AG10803 (cell line): ENCODE data around the gene FAAP20.

Source experiments
- DNase-seq: peaks from one replicate; pipeline ENCODE4 v3.0.0; 2010; ENCODE audit warnings: low read depth
- H3K4me3 ChIP-seq: 2 replicates; pipeline ENCODE4 v1.5.1; 2011; ENCODE audit warnings: mild to moderate bottlenecking, low read length, control low read depth
- TF ChIP-seq, protein P1 (sequence below): conservative IDR thresholded peaks from 2 replicates; pipeline ENCODE4 v1.5.1; 2011; ENCODE audit warnings: mild to moderate bottlenecking, low read length, control low read depth, inconsistent platforms

FAAP20 gene

DNA sequence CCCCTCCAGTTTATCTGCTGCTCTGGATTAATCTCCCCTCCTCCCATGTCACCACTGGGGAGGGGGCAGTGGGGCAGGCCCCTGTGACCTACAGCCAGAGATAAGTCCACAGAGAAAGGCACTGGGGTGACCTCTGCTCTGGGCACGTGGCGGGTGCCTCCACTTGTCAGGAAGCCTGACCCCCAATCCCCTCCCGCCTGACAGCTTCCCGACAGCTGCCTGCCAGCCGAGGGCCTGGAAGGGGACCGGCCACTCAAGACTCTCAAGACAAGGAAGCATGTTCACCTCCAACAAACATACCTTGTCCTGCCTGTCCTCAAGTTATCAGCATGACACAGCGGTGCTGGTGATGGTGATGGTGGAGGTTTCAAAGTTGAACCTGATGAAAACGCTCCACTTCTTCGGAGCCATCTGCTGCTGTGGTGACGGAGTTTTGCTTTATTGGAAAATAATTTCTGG lies 3.2 kb upstream of the FAAP20 start:
- TF ChIP-seq, protein P1, sequence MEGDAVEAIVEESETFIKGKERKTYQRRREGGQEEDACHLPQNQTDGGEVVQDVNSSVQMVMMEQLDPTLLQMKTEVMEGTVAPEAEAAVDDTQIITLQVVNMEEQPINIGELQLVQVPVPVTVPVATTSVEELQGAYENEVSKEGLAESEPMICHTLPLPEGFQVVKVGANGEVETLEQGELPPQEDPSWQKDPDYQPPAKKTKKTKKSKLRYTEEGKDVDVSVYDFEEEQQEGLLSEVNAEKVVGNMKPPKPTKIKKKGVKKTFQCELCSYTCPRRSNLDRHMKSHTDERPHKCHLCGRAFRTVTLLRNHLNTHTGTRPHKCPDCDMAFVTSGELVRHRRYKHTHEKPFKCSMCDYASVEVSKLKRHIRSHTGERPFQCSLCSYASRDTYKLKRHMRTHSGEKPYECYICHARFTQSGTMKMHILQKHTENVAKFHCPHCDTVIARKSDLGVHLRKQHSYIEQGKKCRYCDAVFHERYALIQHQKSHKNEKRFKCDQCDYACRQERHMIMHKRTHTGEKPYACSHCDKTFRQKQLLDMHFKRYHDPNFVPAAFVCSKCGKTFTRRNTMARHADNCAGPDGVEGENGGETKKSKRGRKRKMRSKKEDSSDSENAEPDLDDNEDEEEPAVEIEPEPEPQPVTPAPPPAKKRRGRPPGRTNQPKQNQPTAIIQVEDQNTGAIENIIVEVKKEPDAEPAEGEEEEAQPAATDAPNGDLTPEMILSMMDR: no peak
- no peak for DNase-seq
- no peak overlapping the region for H3K4me3 ChIP-seq

DNA sequence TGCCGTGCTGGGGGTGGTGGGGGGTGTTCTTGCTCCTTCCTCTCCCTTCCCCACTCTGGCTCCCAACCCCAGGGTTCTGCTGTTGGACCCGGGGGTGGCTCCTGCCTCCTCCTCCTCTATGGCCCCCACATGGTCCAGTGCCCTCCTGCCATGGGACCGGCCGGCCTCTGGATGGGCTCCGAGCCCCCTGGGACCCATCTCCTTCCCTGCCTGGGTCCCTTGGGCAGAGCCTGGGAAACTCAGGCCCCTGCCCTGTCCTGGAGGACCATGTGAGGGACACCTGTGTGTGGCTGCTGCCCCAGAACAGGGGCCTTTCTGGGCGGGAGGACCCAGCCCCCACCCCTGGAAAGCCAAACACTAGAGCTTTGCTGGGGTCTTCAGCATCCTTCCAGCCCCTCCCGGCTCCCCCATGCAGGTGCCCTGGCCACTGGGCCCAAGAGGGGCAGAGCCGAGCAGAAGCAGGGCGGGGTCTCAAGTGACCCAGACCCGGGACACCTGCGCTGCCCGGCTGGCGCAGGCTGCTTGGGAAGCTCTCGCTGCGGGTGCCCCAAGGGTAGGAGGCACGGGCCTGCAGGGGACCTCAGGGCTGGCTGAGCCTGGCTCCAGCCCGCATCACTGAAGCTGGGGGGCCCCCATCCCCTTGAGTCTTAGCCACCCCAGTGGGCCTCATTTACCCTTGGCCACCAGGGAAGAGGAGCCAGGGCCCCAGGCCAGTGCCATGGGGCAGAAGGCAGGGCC lies 2.5 kb upstream of the FAAP20 start:
- no peak overlapping the region for H3K4me3 ChIP-seq
- no peak for DNase-seq
- TF ChIP-seq, protein P1: no peak

DNA sequence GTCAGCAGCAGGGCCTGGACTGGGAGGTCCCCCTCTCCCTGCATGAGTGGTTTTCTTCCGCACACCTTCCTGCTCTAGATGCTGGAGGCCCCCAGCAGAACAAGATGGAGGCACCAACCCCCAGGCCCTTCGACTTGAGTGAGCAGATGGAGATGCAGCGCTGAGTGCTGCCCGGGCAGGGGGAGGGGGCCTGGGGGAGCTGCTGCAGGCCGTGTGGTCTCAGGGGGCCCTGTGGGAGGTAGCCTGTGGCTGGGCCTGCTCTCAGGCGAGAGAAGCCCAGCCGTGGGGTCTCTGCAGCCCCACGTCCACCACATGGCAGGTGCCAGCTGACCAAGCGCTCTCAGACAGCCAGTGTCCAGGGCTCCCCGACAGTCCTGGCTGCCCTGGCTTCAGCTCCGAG lies 1.2 kb upstream of the FAAP20 start:
- no peak for DNase-seq
- TF ChIP-seq, protein P1: no peak
- H3K4me3 ChIP-seq: no peak overlapping the region

DNA sequence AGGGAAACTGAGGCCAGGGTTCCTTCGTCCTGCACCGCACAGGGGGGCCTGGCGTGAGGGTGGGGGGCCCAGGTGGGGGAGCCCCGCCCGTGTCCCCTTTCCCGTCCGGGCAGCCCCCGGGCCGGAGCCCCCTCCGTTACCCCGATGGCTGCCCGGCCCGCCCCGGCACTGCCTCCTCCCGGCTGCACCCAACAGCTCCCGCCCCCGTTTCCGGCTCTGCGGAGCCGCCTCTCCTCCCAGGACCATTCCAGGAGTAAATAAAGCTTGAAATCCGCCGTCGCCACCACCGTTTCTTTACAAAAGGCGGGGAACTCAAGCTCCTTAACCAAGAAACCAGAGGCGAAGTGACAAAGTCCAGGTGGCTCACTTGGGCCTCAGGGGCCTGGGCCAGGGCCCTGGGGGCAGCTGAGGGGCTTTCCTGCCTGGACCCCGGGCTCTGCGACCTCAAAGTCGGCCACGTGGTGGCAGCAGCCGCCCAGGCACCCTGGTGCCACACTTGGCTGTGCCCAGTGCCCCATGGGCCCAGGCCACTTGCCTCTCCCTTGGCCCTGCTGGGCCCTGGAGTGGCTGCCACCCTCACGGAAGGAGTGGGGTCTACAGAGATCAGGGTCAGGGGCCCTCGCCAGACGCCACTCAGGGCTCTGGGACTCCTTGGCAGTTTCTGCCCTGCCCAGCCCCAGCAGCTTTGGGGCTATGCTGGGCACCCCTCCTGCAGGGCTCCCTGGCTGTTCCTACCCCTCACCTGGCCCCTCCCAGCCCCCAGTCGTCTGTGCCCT lies 514 bp upstream of the FAAP20 start:
- H3K4me3 ChIP-seq: peak overlapping the region; percentile 64
- DNase-seq: peak; percentile 85
- TF ChIP-seq, protein P1: peak; percentile 85

DNA sequence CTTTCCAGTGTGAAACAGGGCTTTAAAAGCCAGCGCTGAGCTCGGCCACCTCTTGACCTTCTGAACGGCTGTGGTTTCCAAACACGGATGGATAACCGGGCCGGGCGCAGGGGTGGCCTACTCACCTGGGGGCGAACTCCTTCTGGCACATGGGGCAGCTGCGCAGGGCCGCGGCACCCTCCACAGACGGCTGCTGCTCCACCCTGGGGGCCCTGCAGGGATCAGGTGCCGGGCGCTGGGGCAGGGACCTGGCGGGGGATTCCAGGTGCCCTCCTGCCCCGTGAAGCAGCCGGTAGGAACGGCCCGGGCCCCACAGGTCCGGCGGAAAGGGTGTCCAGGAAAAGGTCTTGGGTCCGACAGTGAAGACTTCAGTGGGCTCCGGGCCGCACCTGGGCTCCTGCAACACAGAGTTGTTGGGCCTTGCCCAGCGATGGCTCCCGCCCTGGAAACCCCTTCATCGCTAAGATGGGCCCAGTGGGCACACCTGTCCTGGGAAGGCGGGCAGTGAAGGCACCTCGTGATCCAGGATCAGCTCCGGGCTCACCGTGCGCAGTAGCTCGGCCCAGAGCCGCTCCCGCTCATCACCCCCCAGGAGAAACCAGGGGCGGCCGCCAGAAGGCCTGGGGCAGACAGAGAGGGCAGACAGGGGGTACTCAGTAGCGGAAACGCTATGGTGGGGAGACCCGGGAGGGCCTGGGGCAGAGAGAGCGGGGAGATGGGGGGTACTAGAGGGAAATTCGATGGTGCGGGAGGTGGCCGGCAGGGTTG lies 874 bp downstream of the FAAP20 start:
- DNase-seq: no peak
- TF ChIP-seq, protein P1: no peak
- H3K4me3 ChIP-seq: peak overlapping the region; percentile 58

DNA sequence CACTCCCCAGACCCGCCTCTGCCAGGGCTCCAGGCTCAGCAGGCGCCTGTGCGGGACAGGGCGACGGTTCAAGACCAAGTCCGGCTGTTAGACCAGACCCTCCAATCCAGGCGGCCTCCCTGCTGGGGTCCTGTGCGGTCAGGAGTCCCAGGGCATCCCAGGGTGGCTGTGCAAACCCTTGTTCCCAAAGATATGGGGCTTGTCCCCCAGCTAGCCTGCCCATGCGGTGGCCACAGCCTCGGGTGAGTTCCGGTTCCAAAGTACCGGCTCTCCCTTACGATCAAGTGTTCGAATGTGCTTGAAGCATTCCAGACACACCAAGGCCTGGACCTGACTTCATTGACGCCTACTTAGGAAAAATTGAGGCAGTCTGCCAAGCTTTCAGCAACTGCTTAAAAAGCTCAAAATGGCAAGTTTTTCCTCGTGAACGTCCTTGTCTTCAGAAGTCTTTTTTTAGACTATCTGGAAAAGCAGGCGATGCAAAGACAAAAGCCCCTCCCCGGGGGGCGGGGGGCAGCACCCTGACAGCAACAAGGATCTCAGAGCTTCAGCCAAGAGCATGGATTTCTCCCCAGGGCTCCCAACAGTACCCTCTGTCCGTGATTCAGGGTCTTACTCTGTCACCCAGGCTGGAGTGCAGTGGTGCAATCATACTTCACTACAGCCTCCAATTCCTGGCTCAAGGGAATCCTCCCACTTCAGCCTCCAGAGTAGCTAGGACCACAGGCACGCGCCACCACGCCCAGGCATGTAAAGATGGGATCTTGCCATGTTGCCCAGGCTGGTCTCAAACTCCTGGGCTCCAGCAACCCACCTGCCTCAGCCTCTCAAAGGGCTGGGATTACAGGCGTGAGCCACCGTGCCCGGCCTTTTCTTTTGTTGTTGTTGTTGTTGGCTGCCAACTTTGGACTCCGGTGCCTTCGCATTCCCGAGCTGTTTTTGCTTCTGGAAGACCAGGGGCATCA lies 2.3 kb downstream of the FAAP20 start:
- H3K4me3 ChIP-seq: peak overlapping the region; percentile 26
- peak; percentile 83 for DNase-seq
- TF ChIP-seq, protein P1: no peak
